Spleen (tissue), 11 donors: Measurements from ENCODE around the gene DENND1B. TPM values are rescaled to one million over a fixed set of nuclear protein-coding genes. Genes with fewer than 3 reads are reported as not detected.
"Not testable (repeated sequence)": the region's sequence is repeated elsewhere in the genome, so short reads cannot be mapped to it uniquely, and the experiment has no call there.

Source experiments
- DNase-seq: peaks from one replicate; pipeline ENCODE4 v3.0.0-alpha.2; 2020
- H3K27ac ChIP-seq, 8 donors: fragments of 200-600 bp; sonication (generic) in 7 of 8; 1 replicate in 4 of 8; 2 replicates in 4 of 8; pipeline versions ENCODE4 v1.5.0 to v1.8.0; 2016 to 2021; ENCODE audit warnings: inconsistent platforms in 4 of 8, mild to moderate bottlenecking in 4 of 8, moderate library complexity in 1 of 8
- H3K27me3 ChIP-seq, 7 donors: fragments of 200-600 bp; sonication (generic) in 6 of 7; replicated peaks in 1 of 7; 1 replicate in 4 of 7; 2 replicates in 3 of 7; pipeline versions ENCODE4 v1.5.0 to v1.8.0; 2016 to 2021; ENCODE audit warnings: inconsistent platforms in 3 of 7, mild to moderate bottlenecking in 1 of 7
- H3K36me3 ChIP-seq, 6 donors: fragments of 200-600 bp; sonication (generic) in 5 of 6; 1 replicate in 4 of 6; 2 replicates in 2 of 6; pipeline versions ENCODE4 v1.5.0 to v1.8.0; 2016 to 2021; ENCODE audit warnings: inconsistent platforms in 2 of 6
- H3K4me1 ChIP-seq, 6 donors: fragments of 200-600 bp; sonication (generic) in 5 of 6; 1 replicate in 3 of 6; 2 replicates in 3 of 6; pipeline versions ENCODE4 v1.5.0 to v1.8.0; 2016 to 2021; ENCODE audit warnings: inconsistent platforms in 3 of 6
- H3K4me3 ChIP-seq, 8 donors: fragments of 200-600 bp; sonication (generic) in 7 of 8; 1 replicate in 4 of 8; 2 replicates in 4 of 8; pipeline versions ENCODE4 v1.5.0 to v1.8.0; 2016 to 2021; ENCODE audit warnings: inconsistent platforms in 4 of 8, mild to moderate bottlenecking in 4 of 8, moderate library complexity in 2 of 8
- H3K9me3 ChIP-seq, 8 donors: fragments of 200-600 bp; sonication (generic) in 7 of 8; 1 replicate in 4 of 8; 2 replicates in 4 of 8; pipeline versions ENCODE4 v1.5.0 to v1.8.0; 2016 to 2021; ENCODE audit warnings: inconsistent platforms in 4 of 8
- CTCF ChIP-seq, 11 experiments: fragments of 200-600 bp in 7 of 11; fragments of 450-650 bp in 4 of 11; sonication (generic) in 4 of 11; IDR thresholded peaks in 8 of 11; conservative IDR thresholded peaks in 3 of 11; 1 replicate in 7 of 11; 2 replicates in 4 of 11; pipeline versions ENCODE4 v1.4.0 to v1.8.0; 2016 to 2021; ENCODE audit warnings: antibody characterized with exemption in 11 of 11, inconsistent platforms in 4 of 11, mild to moderate bottlenecking in 1 of 11
- POLR2A ChIP-seq, 3 donors: fragments of 450-650 bp; IDR thresholded peaks; one replicate each; pipeline ENCODE4 v1.5.1; 2017; ENCODE audit warnings: antibody characterized with exemption in 3 of 3, mild to moderate bottlenecking in 1 of 3
- POLR2AphosphoS5 ChIP-seq, 3 donors: sonication (generic); formaldehyde crosslinking; IDR thresholded peaks; one replicate each; pipeline ENCODE4 v1.5.1; 2017; ENCODE audit warnings: antibody characterized with exemption in 3 of 3
- WGBS, 5 donors: extraction: QIAGEN DNeasy Blood & Tissue Kit in 3 of 5; methylation state at CpG; one replicate each; pipeline versions ENCODE4 v1.1.5 to v1.1.7; 2013 to 2018; 5-methylcytosine and 5-hydroxymethylcytosine counted together
- intact Hi-C: fragments of 100-400 bp; cut with DNase I; formaldehyde crosslinking; loops from one replicate; pipeline ENCODE4 v1.15.0; 2023; ENCODE audit warnings: low total_unique reads
- polyA plus RNA-seq, 3 donors: library from polyadenylated mRNA; stranded (reverse); fragments of 200-250 nt; gene quantifications; one replicate each; pipeline ENCODE4 v1.2.1, GENCODE V29; 2013
- total RNA-seq, 7 donors: library from RNA; depleted of rRNA in 3 of 7; stranded (reverse); fragments of >200 nt in 3 of 7; fragmentation: NEBNext Ultra II Directional in 4 of 7; extraction: Animal tissue kit (Norgen Biotek cat#: 25700) in 4 of 7; gene quantifications; one replicate each; pipeline versions ENCODE4 v1.1.0 to v1.2.1, GENCODE V29; 2016 to 2021
- donor health status: healthy with polysubstance abuse.
- donor health status: DM: no; HTN: no; CAD: no; lungs with moderate emphysema.
- donor health status: DM: no; HTN: no; CAD: no.
- donor health status: Bipolar disorder and iron deficiency.
- donor health status: healthy.
- donor health status: DM: no; HTN: no; CAD: no.
- donor health status: DM: yes; HTN: yes; CAD: no.

The DENND1B gene
- total and polyA plus RNA-seq, 10 donors = 2.8 to 31.8 (median 19.6) TPM

- no peak for DNase-seq
- no peaks in the 10 kb centered on the region for H3K27me3 ChIP-seq
- H3K36me3 ChIP-seq = peaks cover 0 to 24% (median 2%) of the 10 kb centered on the region in 6 donors
- H3K27ac ChIP-seq = no peak overlapping the region
- no peaks in the 10 kb centered on the region for H3K4me1 ChIP-seq
- H3K9me3 ChIP-seq = no peaks in the 10 kb centered on the region
- WGBS, 5 donors = 84 to 94% (median 89%) methylated on average over 5 of the region's 5 CpGs
- H3K4me3 ChIP-seq = no peak overlapping the region
- TF ChIP-seq POLR2AphosphoS5 (IDR thresholded peaks at IDR 0.05) = no peak
- no peak for TF ChIP-seq POLR2A (IDR thresholded peaks at IDR 0.05)
- no peak for TF ChIP-seq CTCF (IDR thresholded peaks at IDR 0.05 in 8 of 11, conservative IDR thresholded peaks at IDR 0.05 in 3 of 11)
- intact Hi-C loops = no loop called here
Measured at GRCh38 chr1:197595304-197595904, 179.9 kb downstream of the DENND1B start.

GRCh38 chr1:197590687-197591086, 184.6 kb downstream of the DENND1B start:
- no peaks in the 10 kb centered on the region for H3K9me3 ChIP-seq
- H3K27ac ChIP-seq = no peak overlapping the region
- 91 to 99% (median 95%) methylated on average over 2 of the region's 2 CpGs for WGBS, 5 donors
- H3K4me3 ChIP-seq = no peak overlapping the region
- H3K4me1 ChIP-seq = no peaks in the 10 kb centered on the region
- no peak for TF ChIP-seq POLR2A (IDR thresholded peaks at IDR 0.05)
- no peak for TF ChIP-seq CTCF (IDR thresholded peaks at IDR 0.05 in 8 of 11, conservative IDR thresholded peaks at IDR 0.05 in 3 of 11)
- TF ChIP-seq POLR2AphosphoS5 (IDR thresholded peaks at IDR 0.05) = no peak
- DNase-seq = no peak
- intact Hi-C loops = no loop called here
- H3K27me3 ChIP-seq = no peaks in the 10 kb centered on the region
- peaks cover 0 to 30% (median 2%) of the 10 kb centered on the region in 6 donors for H3K36me3 ChIP-seq

- intact Hi-C loops = no loop called here
- no peak overlapping the region for H3K27ac ChIP-seq
- peaks cover 0 to 46% (median 3%) of the 10 kb centered on the region in 6 donors for H3K36me3 ChIP-seq
- H3K4me1 ChIP-seq = no peaks in the 10 kb centered on the region
- no peak for TF ChIP-seq CTCF (IDR thresholded peaks at IDR 0.05 in 8 of 11, conservative IDR thresholded peaks at IDR 0.05 in 3 of 11)
- no peak for TF ChIP-seq POLR2AphosphoS5 (IDR thresholded peaks at IDR 0.05)
- no peak for TF ChIP-seq POLR2A (IDR thresholded peaks at IDR 0.05)
- no peaks in the 10 kb centered on the region for H3K9me3 ChIP-seq
- no peak overlapping the region for H3K4me3 ChIP-seq
- no peak for DNase-seq
- H3K27me3 ChIP-seq = no peaks in the 10 kb centered on the region
- WGBS, 5 donors = 89 to 95% (median 91%) methylated on average over 1 of the region's 1 CpG
Measured at GRCh38 chr1:197585809-197586208, 189.5 kb downstream of the DENND1B start.

GRCh38 chr1:197577580-197577979, 197.7 kb downstream of the DENND1B start:
- intact Hi-C loops = no loop called here
- H3K9me3 ChIP-seq = peaks cover 0 to 18% (median 9%) of the 10 kb centered on the region in 8 donors
- no peaks in the 10 kb centered on the region for H3K27me3 ChIP-seq
- 94 to 99% (median 98%) methylated on average over 2 of the region's 2 CpGs for WGBS, 5 donors
- no peak for TF ChIP-seq POLR2AphosphoS5 (IDR thresholded peaks at IDR 0.05)
- TF ChIP-seq CTCF (IDR thresholded peaks at IDR 0.05 in 8 of 11, conservative IDR thresholded peaks at IDR 0.05 in 3 of 11) = no peak
- no peak for TF ChIP-seq POLR2A (IDR thresholded peaks at IDR 0.05)
- H3K4me3 ChIP-seq = no peak overlapping the region
- no peak overlapping the region for H3K27ac ChIP-seq
- no peaks in the 10 kb centered on the region for H3K4me1 ChIP-seq
- H3K36me3 ChIP-seq = peaks cover 0 to 77% (median under 1%) of the 10 kb centered on the region in 6 donors
- DNase-seq = no peak

GRCh38 chr1:197575531-197575930, 199.7 kb downstream of the DENND1B start:
- intact Hi-C loops, H3K27me3 ChIP-seq, H3K4me3 ChIP-seq, DNase-seq, H3K27ac ChIP-seq, H3K4me1 ChIP-seq: not testable (repeated sequence)
- H3K36me3 ChIP-seq = peaks cover 0 to 68% (median 8%) of the 10 kb centered on the region in 6 donors
- H3K9me3 ChIP-seq = peaks cover 0 to 18% (median 9%) of the 10 kb centered on the region in 8 donors
- 92 to 96% (median 95%) methylated on average over 4 of the region's 4 CpGs for WGBS, 5 donors
